NCI-H146 (cell line): Measurements from ENCODE around the gene MLLT11.

Source experiments
- DNase-seq: peaks from one replicate; lab custom pipeline; 2025; lab: John Stamatoyannopoulos, UW

The MLLT11 gene, protein sequence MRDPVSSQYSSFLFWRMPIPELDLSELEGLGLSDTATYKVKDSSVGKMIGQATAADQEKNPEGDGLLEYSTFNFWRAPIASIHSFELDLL

DNA sequence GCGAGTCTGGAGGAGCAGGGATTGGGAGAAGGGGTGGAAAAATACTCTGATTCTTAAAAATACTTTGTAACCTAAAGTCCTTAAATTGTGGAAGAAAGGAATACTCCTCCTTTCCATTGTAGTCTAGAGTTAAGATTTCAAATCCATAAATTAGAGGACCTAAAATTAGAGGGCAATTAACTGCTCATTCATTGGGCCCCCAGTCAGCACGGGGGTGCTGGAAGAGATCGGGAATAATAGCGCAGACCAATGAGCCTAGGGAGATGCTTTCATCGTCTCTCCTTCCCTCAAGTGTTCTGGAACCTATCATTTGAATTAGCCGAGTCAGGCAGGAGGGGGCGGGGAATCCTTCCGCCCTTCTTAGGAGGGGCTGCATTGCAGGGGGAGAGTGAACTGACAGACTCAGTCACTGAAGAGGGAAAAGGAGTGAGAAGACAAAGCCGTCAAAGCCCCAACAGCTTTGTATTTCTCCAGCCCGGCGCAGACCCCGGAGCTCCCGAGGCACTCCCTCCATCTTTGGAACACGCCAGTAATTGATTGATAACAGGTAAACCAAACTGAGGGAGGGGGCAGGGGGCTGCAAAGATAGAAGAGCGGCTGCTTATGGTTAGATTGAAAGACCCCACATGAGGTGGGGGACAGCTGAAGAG is at the start of gene MLLT11:
TSS of gene MLLT11 (plus strand) at position 391 of the 650 bp plus-strand sequence. CDS start 6,828 bp downstream, outside the sequence.
- DNase-seq = peak; percentile 87

DNA sequence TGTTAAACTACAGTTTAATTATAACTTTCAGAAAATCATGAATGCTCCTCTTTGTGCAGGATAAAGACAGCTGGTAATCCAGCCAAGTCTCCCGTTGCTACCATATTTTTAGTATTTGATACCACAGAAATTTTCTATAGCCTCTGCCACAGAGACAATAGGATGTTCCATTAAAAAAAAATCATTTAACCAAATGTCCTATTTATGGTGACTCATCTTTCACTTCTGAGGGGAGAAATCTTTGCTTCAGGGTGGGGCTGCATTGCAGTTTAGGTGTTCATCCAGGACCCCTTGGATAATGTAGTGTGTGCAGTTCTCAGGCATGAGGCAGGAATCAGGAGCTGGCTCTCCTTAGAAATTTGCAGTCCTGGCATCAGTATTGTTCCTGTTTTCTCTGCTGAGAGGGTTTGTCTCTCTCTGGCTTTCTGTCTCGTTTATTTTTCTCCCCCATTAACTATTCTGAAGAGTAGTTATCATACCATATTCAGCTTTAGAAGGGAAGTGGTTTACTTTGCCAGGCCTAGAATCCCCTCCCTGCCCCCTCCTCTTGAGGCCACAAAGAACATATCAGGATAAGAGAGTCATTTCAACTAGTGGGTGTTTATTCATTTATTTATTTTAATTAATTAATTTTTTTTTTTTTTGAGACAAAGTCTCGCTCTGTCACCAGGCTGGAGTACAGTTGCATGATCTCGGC is 48.9 kb upstream of the MLLT11 start:
- peak; percentile 5 for DNase-seq

- no peak for DNase-seq
Observed at GRCh38 chr1:151012684-151013471, 47.3 kb upstream of the MLLT11 start.

- no peak for DNase-seq
Observed at GRCh38 chr1:151013518-151013917, 46.7 kb upstream of the MLLT11 start.

GRCh38 chr1:151024540-151025146 is 35.6 kb upstream of the MLLT11 start:
- DNase-seq = peak; percentile 66

DNA sequence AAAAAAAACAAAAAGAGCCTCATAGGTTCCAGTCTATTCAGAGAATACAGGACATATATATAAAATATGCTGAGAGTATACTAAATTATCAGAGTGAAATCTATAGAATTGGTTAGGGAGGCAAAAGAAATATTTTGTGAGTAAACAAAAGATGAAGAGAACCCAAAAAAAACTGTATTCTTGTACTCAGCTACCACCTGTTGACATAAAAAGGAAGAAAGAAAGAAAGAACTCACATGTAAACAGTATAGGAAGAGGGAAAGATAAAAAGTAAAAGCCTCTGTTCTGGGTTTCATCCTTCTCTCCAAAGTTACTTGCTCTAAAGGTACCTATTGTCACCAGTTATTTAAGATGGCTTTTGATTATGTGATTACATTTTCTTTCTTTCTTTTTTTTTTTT is 33.7 kb upstream of the MLLT11 start:
- DNase-seq = no peak

- DNase-seq = no peak
Observed at GRCh38 chr1:151032164-151032563, 28.0 kb upstream of the MLLT11 start.

GRCh38 chr1:151035167-151035566 is 25.0 kb upstream of the MLLT11 start:
- DNase-seq = no peak

GRCh38 chr1:151036356-151036755 is 23.8 kb upstream of the MLLT11 start, which contains the start of gene BNIPL:
Gene BNIPL (plus strand): TSS chr1:151036586. CDS start chr1:151036726, 140 bp downstream.
- DNase-seq = no peak

DNA sequence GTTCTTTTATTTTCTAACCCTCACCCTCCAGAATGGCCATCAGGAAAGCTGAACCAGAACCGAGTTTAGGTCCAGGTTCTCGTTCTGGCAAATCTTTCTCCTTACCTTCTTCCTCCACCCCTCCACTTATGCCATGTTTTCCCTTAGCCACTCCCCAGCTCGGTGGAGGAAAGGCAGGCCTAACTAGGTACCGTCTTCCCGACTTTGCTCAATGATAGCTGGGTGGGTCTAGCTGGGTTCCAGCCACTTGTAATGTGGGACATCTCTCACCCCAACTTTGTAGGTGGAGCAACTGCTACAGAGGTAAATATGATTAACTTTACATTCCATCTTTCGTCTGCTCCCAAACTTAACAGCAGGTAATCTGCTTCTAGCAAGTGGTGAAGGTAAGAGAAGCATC is 23.2 kb upstream of the MLLT11 start:
- DNase-seq = no peak

- no peak for DNase-seq
Observed at GRCh38 chr1:151039521-151039920, 20.7 kb upstream of the MLLT11 start.

GRCh38 chr1:151043163-151043562 is 17.0 kb upstream of the MLLT11 start:
- no peak for DNase-seq

DNA sequence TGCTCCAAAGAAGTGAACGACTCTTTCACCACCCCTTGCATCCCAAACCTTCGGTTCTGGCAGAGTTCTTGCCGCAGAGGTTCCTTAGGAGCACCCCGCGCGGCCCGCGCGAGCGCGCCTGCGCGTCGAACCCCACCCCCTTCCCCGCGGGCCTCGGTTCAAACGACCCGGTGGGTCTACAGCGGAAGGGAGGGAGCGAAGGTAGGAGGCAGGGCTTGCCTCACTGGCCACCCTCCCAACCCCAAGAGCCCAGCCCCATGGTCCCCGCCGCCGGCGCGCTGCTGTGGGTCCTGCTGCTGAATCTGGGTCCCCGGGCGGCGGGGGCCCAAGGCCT is 12.6 kb upstream of the MLLT11 start, which contains the start of gene C1orf56:
TSS of gene C1orf56 (plus strand) at position 161 of the 334 bp plus-strand sequence. CDS start at position 258, 97 bp downstream.
- peak; percentile 86 for DNase-seq

DNA sequence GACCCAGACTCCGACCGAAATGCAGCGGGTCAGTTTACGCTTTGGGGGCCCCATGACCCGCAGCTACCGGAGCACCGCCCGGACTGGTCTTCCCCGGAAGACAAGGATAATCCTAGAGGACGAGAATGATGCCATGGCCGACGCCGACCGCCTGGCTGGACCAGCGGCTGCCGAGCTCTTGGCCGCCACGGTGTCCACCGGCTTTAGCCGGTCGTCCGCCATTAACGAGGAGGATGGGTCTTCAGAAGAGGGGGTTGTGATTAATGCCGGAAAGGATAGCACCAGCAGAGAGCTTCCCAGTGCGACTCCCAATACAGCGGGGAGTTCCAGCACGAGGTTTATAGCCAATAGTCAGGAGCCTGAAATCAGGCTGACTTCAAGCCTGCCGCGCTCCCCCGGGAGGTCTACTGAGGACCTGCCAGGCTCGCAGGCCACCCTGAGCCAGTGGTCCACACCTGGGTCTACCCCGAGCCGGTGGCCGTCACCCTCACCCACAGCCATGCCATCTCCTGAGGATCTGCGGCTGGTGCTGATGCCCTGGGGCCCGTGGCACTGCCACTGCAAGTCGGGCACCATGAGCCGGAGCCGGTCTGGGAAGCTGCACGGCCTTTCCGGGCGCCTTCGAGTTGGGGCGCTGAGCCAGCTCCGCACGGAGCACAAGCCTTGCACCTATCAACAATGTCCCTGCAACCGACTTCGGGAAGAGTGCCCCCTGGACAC is 12.1 kb upstream of the MLLT11 start:
- DNase-seq = peak; percentile 73

DNA sequence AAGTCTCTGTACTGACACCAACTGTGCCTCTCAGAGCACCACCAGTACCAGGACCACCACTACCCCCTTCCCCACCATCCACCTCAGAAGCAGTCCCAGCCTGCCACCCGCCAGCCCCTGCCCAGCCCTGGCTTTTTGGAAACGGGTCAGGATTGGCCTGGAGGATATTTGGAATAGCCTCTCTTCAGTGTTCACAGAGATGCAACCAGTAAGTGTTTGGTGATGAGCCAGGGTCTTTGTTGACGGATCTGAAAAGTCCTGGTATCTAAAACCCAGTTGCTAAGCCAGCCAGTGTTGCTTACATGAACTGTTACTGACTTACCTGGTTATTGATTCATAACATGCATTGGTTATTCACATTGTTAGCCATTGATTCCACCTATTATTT is 11.6 kb upstream of the MLLT11 start:
- no peak for DNase-seq

DNA sequence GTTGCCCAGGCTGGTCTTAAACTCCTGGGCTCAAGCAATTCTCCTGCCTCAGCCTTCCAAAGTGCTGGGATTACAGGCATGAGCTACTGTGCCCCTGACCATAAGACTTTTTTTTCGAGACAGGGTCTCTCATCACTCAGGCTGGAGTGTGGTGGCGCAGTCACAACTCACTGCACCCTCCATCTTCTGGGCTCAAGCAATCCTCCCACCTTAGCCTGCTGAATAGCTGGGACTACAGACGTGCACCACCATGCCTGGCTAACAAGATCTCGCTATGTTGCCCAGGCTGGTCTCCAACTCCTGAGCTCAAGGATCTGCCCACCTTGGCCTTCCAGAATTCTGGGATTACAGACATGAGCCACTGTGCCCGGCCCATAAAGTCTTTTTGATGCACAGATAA is 10.7 kb upstream of the MLLT11 start:
- DNase-seq = no peak

DNA sequence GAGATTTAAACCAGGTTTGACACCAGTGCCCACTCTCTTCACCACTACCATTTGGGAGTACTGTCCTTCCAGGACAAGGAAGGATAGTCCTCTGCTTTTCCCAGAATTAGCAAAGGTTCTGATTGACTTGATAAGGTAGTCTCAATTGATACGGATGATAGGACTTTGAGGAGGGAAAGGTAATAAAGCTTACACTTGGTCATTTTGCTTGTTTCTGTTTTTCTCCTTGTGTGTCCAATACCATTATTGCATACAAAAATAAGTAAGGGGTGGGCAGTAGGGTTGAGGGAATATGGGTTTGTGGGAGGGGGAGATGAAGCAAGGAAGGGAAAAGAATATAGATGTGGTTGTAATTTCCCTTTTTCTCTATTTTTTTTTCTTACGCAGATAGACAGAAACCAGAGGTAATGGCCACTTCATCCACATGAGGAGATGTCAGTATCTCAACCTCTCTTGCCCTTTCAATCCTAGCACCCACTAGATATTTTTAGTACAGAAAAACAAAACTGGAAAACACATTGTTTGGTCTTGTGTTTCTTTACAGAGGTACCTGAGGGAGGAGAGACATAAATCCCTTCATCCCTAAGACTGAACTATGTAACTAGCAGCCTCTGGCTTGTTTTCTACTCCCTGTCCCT is 10.0 kb upstream of the MLLT11 start:
- DNase-seq = no peak

DNA sequence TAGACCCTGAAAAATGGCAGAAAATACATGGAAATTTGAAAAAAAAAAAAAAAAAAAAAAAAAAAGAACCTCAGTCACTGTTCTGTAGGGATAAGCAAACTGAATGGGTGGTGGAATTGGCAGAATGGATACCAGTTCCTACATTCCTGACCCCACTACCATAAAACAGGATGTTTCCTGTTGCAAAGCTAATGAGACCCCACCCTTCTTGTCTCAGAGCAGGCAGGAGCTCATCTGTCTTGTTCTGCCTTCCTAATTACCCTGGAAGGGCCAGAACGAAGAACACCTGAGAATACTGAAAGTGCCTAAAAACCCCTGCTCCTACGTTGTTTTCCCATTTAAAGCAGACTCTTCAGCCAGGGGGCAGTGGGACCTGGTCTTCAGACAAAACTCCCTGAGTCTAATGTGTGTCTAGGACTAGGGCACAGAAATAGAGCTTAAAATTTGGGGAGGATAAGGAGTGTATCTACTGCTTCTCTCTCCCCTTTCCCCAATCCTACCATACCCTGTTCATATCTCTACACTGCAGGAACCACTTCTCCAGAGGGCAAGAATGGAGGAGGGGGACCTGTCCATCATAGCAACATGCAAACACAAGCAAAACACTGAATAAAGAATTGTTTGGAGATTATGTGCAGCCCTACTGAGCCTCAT is 8.7 kb upstream of the MLLT11 start:
- DNase-seq = no peak

- no peak for DNase-seq
Observed at GRCh38 chr1:151054971-151055547, 5.1 kb upstream of the MLLT11 start.

- DNase-seq = no peak
Observed at GRCh38 chr1:151055581-151055980, 4.6 kb upstream of the MLLT11 start.
